Left ventricle myocardium inferior (tissue), 1 donor: ENCODE results near the gene VPS54. TPM values are rescaled to one million over a fixed set of nuclear protein-coding genes. Genes with fewer than 3 reads are reported as not detected.

Experiments
- DNase-seq: peaks from one replicate; pipeline ENCODE4 v3.0.0-alpha.2; 2020
- H3K27ac ChIP-seq: fragments of 200-600 bp; replicated peaks from 2 replicates; pipeline ENCODE4 v1.8.0; 2021
- H3K27me3 ChIP-seq: fragments of 200-600 bp; 2 replicates; pipeline ENCODE4 v1.8.0; 2021; ENCODE audit warnings: low read depth
- H3K36me3 ChIP-seq: fragments of 200-600 bp; 2 replicates; pipeline ENCODE4 v1.8.0; 2021
- H3K4me1 ChIP-seq: fragments of 200-600 bp; 2 replicates; pipeline ENCODE4 v1.8.0; 2021
- H3K4me3 ChIP-seq: fragments of 200-600 bp; 2 replicates; pipeline ENCODE4 v1.8.0; 2021; ENCODE audit warnings: mild to moderate bottlenecking, moderate library complexity
- H3K9me3 ChIP-seq: fragments of 200-600 bp; replicated peaks from 2 replicates; pipeline ENCODE4 v1.8.0; 2021
- CTCF ChIP-seq: fragments of 200-600 bp; IDR thresholded peaks from 2 replicates; pipeline ENCODE4 v1.8.0; 2021; ENCODE audit warnings: antibody characterized with exemption, mild to moderate bottlenecking, borderline replicate concordance
- intact Hi-C: fragments of 100-400 bp; cut with micrococcal nuclease; formaldehyde crosslinking; loops from one replicate; pipeline ENCODE4 v1.11.0; 2022
- total RNA-seq: library from RNA; stranded (reverse); fragmentation: NEBNext Ultra II Directional; extraction: Animal tissue kit (Norgen Biotek cat#: 25700); gene quantifications from one replicate; pipeline ENCODE4 v1.2.1, GENCODE V29; 2021
- donor health status: DM: no; HTN: yes; CAD: no; lungs with severe emphysema.

VPS54 gene
- total RNA-seq, 1 donor from 2014 or later, result 9.9 TPM

DNA sequence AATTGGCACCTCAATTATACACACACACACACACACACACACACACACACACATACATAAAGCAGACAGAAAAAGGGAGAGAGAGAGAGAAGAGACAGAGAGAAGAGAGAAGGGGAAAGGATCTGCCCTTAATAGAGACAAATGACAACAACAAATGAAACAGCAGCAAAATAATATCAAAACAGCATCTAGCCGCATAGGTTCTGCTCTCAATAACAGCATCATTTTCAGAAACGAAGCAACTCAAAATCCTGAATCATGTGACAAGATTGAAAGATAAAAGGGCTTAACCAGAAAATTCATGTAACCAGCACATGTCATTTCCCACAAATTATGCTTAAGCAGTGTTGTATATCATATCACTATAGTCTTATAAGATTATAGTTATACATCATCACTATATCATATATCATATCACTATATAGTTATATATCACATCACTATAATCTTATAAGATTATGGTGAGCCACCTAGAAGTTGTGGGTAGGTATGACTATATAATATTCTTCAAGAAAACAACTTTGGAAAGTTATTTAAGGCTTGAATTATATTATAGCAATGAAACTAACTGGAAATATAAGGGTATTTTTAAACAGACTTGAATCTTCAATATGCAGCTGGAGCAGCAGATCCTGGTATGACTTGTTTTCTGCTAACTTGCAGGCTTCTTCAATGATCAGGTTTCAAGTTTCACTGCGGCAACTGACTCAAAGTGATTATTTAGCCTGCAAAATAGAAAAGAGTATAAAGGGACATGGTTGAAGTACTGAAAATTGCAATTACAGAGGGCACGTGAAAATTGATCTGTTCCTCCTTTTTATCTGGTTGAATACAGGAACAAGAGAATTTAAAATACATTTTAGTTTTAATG lies 16.1 kb upstream of the VPS54 start:
- H3K27me3 ChIP-seq, result no peaks in the 10 kb centered on the region
- H3K9me3 ChIP-seq, result no peaks in the 10 kb centered on the region
- no peak overlapping the region for H3K4me3 ChIP-seq
- no peaks in the 10 kb centered on the region for H3K4me1 ChIP-seq
- H3K36me3 ChIP-seq, result no peaks in the 10 kb centered on the region
- no peak for DNase-seq
- no peak overlapping the region for H3K27ac ChIP-seq
- TF ChIP-seq CTCF, result no peak
- intact Hi-C loops, result no loop called here

DNA sequence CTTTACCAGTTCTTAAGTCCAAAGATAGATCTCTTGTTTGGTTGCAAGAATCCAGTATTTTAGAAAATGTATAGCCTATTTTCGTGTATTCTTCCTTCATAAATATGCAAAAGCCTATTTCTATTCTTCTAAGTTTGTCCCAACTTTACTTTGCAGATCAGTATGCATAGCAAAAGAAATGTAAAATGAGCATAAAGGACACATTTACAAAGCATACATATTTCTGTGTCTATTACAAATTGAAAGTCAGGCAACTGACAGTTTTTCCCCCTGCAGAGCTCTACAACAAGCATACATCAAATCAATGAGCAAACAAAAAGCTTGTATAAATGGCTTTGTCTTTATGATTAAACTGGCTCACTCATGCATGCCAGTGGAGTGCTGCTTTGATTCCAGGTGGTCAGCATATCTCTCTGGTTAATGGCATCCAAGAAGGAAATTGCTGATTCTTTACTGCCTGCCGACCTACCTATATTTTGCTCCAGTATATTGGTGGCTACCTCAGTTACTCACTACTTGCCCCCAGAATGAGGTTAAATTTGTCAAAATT lies 10.0 kb upstream of the VPS54 start:
- Histone ChIP-seq H3K4me3 (no peak overlapping the region), H3K36me3 (no peaks in the 10 kb centered on the region), H3K9me3 (no peaks in the 10 kb centered on the region), H3K4me1 (no peaks in the 10 kb centered on the region), H3K27me3 (no peaks in the 10 kb centered on the region), H3K27ac (no peak overlapping the region)
- no peak for DNase-seq
- intact Hi-C loops, result no loop called here
- no peak for TF ChIP-seq CTCF

- Histone ChIP-seq H3K27me3 (no peaks in the 10 kb centered on the region), H3K4me3 (no peak overlapping the region), H3K27ac (no peak overlapping the region), H3K36me3 (no peaks in the 10 kb centered on the region), H3K4me1 (peaks cover 14% of the 10 kb centered on the region), H3K9me3 (no peaks in the 10 kb centered on the region)
- DNase-seq, result no peak
- intact Hi-C loops, result no loop called here
- TF ChIP-seq CTCF, result no peak
These were observed 6.5 kb upstream of the VPS54 start for GRCh38 chr2:64025741-64026140.

DNA sequence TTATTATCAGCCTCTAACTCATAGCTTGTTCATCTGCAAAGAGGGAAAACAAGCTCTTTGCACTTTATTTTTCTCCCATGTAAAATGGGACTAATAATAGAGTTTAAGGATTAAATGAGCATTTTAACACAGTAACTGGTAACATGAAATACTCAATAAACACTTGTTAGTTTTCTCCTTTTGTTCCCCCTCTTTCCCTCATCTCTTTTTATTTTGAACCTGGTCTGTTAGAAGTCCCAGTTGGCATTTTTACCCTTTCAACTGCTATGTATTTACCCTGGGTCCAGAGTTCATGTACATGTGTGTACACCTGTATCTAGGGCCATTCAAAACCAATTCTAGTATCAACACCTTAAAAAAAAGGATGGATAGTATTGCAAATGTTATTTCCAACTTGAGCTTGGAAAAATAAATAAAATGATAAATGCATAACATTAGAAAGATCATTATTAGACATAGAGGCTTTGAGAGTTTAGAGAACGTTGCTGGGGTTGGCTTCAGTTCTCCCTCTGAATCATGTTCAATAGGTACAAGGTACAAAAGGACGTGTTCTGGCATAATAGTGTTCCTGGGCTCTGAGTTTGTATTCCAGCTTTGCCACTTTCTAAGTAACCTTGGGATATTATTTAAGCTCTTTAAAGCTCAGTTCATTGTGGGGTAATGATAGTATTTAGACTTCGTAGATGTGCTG lies 5.2 kb upstream of the VPS54 start:
- Histone ChIP-seq H3K36me3 (no peaks in the 10 kb centered on the region), H3K9me3 (no peaks in the 10 kb centered on the region), H3K27ac (no peak overlapping the region), H3K4me3 (no peak overlapping the region), H3K4me1 (peaks cover 25% of the 10 kb centered on the region), H3K27me3 (no peaks in the 10 kb centered on the region)
- no peak for DNase-seq
- intact Hi-C loops, result no loop called here
- no peak for TF ChIP-seq CTCF

- intact Hi-C loops, result no loop called here
- Histone ChIP-seq H3K4me3 (no peak overlapping the region), H3K4me1 (peaks cover 25% of the 10 kb centered on the region), H3K27ac (no peak overlapping the region), H3K36me3 (no peaks in the 10 kb centered on the region), H3K27me3 (no peaks in the 10 kb centered on the region), H3K9me3 (no peaks in the 10 kb centered on the region)
- DNase-seq, result no peak
- no peak for TF ChIP-seq CTCF
These were observed 4.4 kb upstream of the VPS54 start for GRCh38 chr2:64023485-64024258.
